GM18507 (cell line): ENCODE measurements around the gene MRPL48.
"Not testable (repeated sequence)": the region's sequence is repeated elsewhere in the genome, so short reads cannot be mapped to it uniquely, and the experiment has no call there.

Experiments
- DNase-seq: peaks from one replicate; pipeline ENCODE4 v3.0.0; 2011; ENCODE audit warnings: low read depth; ENCODE audit not compliant: insufficient read length; ENCODE audit errors: extremely low spot score
- FAIRE-seq: peaks from 2 replicates; lab custom pipeline; 2011; peaks lifted over from hg19 to GRCh38; lab: Jason Lieb, UNC

The MRPL48 gene

GRCh38 chr11:73766763-73767162, 20.9 kb upstream of the MRPL48 start:
- no peak for FAIRE-seq
- DNase-seq, result no peak

GRCh38 chr11:73770811-73771210, 16.9 kb upstream of the MRPL48 start:
- DNase-seq, FAIRE-seq: not testable (repeated sequence)

- FAIRE-seq (peak; percentile 97), DNase-seq (peak; percentile 92)
Observed at GRCh38 chr11:73779084-73779902, 8.4 kb upstream of the MRPL48 start.

- no peak for FAIRE-seq
- no peak for DNase-seq
Observed at GRCh38 chr11:73781303-73781702, 6.4 kb upstream of the MRPL48 start.

GRCh38 chr11:73783483-73784020, 4.1 kb upstream of the MRPL48 start:
- FAIRE-seq, result no peak
- DNase-seq, result no peak

- FAIRE-seq (no peak), DNase-seq (no peak)
Observed at GRCh38 chr11:73784080-73784634, 3.5 kb upstream of the MRPL48 start.

GRCh38 chr11:73784734-73785133, 2.9 kb upstream of the MRPL48 start:
- FAIRE-seq, result no peak
- no peak for DNase-seq

- not testable (repeated sequence) for FAIRE-seq, DNase-seq
Observed at GRCh38 chr11:73785467-73785866, 2.2 kb upstream of the MRPL48 start.

- FAIRE-seq (peak; percentile 33), DNase-seq (no peak)
Observed at GRCh38 chr11:73787051-73787642, 527 bp upstream of the MRPL48 start.

GRCh38 chr11:73789279-73789670, 1.6 kb downstream of the MRPL48 start:
- no peak for DNase-seq
- FAIRE-seq, result no peak

GRCh38 chr11:73792584-73792983, 4.9 kb downstream of the MRPL48 start:
- DNase-seq (no peak), FAIRE-seq (no peak)

GRCh38 chr11:73795925-73796632, 8.4 kb downstream of the MRPL48 start:
- no peak for DNase-seq
- no peak for FAIRE-seq

GRCh38 chr11:73797457-73797856, 9.8 kb downstream of the MRPL48 start:
- no peak for FAIRE-seq

GRCh38 chr11:73800276-73800806, 12.7 kb downstream of the MRPL48 start:
- DNase-seq (no peak), FAIRE-seq (no peak)

More at GRCh38 chr11:73797457-73797856, 9.8 kb downstream of the MRPL48 start:
- DNase-seq, result no peak

GRCh38 chr11:73801136-73801535, 13.5 kb downstream of the MRPL48 start:
- no peak for DNase-seq
- no peak for FAIRE-seq

- FAIRE-seq (no peak), DNase-seq (no peak)
Observed at GRCh38 chr11:73804712-73805111, 17.0 kb downstream of the MRPL48 start.

- FAIRE-seq (no peak), DNase-seq (no peak)
Observed at GRCh38 chr11:73808052-73808451, 20.4 kb downstream of the MRPL48 start.

GRCh38 chr11:73810637-73811036, 23.0 kb downstream of the MRPL48 start:
- no peak for FAIRE-seq
- no peak for DNase-seq

GRCh38 chr11:73812234-73812633, 24.6 kb downstream of the MRPL48 start:
- DNase-seq (no peak), FAIRE-seq (no peak)

GRCh38 chr11:73814812-73815211, 27.1 kb downstream of the MRPL48 start:
- DNase-seq, result no peak
- FAIRE-seq, result no peak
